ENCODE results near the gene ALDH1L1.

Gene ALDH1L1

DNA sequence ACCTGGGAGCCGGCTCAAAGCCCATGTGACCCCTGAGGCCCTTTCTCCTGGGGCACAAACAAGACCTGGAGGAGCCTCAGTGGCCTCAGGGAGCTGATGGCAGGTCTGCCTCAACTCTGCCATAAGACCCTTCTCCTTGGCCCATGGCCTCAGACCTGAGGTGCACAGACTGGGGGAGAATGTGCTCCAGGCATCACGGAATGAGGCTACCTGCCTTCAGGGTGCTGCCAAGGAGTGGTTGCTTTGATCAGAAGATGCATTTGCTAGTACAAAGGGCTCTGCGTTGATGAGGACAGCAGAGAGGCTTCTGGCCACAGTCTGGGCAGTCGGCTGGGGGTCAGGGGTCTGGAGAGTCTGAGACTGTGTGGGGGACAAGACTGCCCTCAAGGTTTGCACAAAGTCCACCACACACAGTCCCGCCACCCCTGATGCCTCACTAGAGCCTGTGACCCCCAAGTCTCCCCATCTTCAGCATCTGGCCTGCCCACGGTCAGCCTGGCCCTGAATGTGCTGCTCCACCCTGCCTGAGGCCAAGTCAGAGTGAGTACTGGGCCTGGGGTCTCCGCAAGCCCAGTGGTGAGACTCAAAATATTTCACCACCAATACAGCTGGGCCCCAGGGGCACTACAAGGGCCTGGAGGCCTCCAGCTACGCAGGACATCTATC, 26.6 kb downstream of the ALDH1L1 start:
- DNase-seq, result no peak

DNA sequence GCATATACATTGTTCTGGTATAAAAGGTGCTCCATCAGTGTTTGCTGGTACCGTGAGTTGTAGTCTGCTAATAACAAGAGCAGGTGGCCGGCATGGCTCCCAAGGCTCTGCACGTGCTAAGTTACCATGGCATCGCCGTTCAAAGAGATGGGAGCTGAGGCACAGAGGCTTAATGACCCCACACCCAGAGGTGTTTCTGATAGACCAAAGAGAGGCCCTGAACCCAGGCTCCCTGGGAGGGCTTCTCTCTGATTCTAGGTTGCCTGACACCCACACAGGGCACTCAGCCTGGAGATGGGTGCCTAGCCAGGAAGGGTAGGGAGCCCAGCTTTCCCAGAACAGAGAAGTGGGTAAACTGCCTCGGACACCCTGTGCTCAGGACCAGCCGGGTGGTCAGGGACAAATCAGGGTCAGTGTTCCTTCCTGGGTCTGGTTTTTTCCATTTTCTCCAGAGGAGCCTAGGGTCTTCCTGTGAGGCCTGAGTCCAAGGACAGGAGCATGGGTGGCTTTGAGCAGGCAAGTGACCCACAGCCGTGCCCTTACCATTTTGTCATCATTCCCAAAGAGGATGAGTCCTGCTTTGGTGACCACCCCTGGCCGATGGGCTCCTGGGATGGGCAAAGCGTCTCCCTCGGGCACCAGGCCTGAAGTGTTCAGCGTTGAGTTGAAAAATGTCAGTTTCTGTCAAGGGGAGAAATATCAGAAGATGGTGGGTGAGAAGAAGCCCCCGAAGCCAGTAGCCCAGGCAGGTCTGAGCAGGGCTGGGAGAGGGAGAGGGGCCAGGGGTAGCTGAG, 27.3 kb downstream of the ALDH1L1 start:
- no peak for DNase-seq

- DNase-seq, result no peak
Observed at GRCh38 chr3:126152458-126152857, 27.9 kb downstream of the ALDH1L1 start.

- no peak for DNase-seq
Observed at GRCh38 chr3:126151562-126152302, 28.7 kb downstream of the ALDH1L1 start.

DNA sequence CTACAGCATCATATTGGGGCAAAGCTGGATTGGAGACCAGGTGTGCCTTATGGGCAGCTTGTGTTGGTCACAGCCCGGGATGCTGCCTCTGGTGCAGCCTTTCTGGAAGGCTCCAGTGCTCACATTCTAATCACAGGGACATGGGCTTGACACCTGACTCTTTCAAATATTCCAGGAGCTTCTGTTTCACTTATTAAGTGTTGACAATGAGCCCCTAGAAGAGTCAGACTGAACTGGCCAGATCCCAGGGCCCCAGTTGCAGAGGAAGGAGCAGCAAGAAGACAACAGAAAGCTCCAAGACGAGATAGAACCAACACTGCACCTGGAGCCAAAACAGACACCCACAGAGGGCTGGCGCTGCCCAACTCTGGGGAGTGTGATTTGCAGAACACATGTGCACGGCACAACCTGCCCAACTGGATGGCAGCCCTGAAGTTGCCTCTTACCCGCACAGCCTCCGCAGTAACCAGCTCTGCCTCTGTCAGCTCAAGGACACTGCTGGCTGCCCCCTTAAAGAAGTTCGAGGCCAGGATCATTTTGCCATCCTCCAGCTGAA, 30.3 kb downstream of the ALDH1L1 start:
- DNase-seq, result no peak

DNA sequence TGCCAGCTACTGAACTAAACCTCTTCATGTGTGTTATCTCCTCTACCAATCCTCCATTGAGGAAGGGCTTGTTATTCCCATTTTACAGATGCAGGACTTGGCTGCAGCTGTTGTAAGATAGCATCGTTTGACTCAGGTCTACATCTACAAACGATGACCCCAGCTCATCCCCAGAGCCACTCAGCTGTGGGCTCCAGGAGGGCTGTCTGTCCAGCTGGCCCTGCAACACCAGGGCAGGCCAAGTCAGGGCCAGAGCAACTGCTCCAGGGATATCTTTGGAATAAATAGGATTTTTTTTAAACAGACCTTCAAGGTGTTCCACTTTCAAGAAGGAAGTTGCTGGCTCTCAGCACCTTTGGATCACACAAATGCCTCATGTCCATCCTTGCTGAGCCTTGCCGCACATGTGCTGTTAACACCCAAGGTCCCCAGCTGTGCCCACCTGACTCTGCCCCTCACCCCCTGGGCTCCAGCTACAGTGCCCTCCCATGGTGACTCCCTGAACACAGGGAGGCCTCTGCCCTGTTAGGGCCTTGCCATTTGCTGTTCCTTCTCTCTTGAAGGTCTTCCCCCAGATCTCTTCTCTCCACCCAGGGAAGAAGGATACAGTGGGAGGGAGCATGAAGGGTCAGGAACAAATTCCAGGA, 31.0 kb downstream of the ALDH1L1 start:
- no peak for DNase-seq

DNA sequence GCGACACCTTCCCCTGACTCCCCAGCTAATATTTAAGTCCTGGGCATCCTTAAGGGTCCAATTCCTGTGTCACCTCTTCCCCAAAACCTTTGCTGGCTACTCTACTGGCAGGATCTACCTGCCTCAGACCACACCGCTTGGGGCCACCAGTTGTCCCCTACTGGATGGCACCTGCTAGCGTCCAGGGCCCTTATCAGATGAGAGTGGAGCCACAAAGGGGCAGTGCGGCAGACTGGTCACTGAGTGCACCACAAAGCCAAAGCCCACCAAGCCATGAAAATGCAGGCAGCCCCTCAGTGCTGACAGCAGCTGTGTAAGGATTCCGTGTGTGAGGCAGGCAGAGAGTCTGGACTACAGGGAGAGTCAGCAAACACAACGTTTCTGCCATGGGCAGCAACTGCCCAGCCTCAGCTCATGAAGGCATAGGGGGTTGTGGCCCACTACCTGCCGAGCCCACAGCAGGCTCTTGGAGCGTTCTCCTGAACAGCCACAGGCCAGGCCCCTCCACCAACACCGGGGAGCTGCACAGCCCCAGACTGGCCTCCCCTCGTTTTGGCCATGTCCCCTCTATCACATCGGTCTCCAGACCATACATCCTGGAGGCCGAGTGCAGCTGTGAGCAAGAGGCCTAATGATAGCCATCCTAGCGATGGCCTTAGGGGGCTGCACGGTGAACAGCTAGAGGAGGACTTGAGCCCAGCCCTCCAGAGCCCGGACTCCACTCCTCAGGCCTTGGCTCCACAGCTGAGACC, 32.3 kb downstream of the ALDH1L1 start:
- DNase-seq, result no peak

- DNase-seq, result no peak
Observed at GRCh38 chr3:126147147-126147931, 33.0 kb downstream of the ALDH1L1 start.

DNA sequence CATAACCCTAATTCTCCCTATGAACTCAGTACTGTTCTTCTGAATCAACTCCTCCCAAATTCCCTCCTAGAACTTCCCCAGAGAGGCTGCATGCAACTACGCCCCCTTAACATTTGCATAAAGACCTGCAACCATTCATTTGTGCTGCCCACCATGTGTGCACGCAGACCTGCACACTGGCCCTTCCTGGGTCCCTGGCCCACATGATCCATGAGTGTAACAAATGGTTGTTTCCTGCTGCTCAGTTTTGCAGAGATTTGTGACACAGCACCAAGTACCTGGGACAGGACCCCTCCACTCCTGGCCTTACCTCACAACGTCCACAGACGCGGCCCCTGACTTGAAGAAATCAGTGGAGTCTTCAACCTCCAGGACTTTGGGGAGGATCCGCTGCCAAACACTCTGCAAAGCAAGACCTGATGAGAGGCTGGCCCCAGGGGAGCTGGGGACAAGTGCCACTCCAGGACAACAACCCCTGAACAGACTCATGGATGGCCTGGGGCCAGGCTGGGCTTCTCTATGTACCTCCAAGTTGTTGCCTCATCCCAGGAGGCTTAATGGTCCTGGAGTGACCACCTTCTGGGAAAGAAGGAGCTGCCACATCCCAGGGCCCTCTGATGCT, 33.8 kb downstream of the ALDH1L1 start:
- DNase-seq, result no peak

GRCh38 chr3:126146034-126146433, 34.4 kb downstream of the ALDH1L1 start:
- no peak for DNase-seq

GRCh38 chr3:126142652-126143051, 37.7 kb downstream of the ALDH1L1 start:
- no peak for DNase-seq

DNA sequence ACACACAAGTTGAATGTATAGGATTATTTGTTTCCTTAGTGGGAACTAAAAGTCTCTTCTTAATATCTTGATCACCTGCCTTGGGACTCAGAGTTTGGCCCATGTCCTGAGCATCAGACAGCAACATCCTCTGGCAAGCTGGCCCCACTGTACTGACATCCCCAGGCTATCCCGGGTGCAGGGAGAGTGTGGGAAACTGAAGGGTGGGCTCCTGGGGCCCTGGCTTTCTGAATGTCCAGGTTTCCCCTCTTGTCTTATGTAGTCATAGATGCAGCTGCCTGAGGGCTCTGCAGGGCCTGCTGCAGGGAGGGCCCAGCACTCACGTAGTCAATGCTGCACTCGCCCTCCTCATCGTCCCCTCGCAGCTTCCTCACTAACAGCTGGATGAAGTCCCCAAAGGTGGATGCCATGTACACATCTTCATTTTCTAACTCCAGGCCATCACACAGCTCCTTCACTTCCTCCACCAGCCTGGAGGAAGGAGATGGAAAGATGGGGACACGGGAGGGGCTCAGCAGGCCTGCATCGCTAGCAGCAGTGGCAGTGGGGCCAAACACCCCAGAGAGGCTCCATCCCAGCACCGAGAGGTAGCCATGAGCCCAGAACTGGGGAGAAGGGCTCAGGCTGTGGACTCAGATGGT, 42.8 kb downstream of the ALDH1L1 start:
- DNase-seq, result no peak

GRCh38 chr3:126136428-126137220, 43.8 kb downstream of the ALDH1L1 start:
- DNase-seq, result peak; percentile 10

GRCh38 chr3:126135406-126136076, 44.8 kb downstream of the ALDH1L1 start:
- peak; percentile 11 for DNase-seq

- DNase-seq, result no peak
Observed at GRCh38 chr3:126135071-126135405, 45.3 kb downstream of the ALDH1L1 start.

DNA sequence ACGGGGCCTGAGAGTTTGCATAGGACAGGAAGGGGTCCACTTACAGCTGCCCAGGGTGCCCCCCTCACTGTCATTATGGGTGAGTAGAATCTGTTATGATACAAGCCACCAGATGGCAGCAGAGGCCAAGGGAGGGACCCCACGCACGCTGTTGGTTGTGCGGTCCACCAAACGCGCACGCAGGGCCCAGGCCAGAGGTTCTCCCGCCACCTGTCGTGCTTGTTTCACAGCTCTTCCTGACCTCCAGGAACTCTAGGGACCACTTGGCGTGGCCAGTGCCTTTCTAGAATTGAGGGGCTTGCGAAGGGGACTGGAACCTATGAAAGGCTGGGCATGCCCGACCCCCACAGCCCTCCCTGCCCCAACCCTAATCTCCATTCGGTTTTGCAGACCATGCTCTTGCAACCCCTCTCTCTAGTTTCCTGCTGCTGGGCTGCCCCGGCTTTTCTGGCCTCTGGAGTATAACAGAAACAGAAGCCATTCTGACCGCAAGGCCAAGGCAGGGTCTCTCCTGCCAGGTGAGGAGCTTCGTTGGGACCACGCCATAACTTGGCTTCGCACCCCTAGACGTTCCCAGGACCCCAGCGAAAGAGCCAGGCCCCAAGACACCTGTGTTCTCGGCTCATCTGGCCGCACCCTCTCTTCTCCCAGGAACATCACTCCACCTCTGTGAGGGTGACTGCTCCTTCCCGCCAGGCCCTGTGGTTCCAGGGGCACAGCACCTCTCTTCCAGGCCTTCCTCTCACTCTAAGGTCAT, 46.0 kb downstream of the ALDH1L1 start:
- peak; percentile 39 for DNase-seq

DNA sequence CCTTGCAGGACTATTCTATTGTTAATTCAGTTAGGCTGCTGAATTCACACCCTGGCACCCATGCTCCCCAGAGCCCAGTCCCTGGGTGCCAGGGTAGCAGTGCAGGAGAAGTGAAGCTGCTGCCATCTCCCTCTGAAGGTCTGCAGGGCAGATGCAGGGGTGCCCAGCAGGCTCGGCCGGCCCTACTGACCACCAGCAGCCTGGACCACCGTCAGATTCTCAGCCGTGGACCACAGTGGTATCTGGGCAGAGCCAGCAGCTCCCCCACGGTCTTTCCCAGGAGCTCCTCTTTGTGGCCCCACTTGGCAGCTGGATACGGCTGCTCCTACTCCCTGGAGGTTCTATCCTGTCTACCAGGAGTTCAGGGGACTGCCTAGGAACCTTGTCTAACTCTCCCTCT, 46.8 kb downstream of the ALDH1L1 start:
- peak; percentile 3 for DNase-seq
